ENCODE data around the gene MORC1.
"Not testable (repeated sequence)": the region's sequence is repeated elsewhere in the genome, so short reads cannot be mapped to it uniquely, and the experiment has no call there.

The MORC1 gene

DNA sequence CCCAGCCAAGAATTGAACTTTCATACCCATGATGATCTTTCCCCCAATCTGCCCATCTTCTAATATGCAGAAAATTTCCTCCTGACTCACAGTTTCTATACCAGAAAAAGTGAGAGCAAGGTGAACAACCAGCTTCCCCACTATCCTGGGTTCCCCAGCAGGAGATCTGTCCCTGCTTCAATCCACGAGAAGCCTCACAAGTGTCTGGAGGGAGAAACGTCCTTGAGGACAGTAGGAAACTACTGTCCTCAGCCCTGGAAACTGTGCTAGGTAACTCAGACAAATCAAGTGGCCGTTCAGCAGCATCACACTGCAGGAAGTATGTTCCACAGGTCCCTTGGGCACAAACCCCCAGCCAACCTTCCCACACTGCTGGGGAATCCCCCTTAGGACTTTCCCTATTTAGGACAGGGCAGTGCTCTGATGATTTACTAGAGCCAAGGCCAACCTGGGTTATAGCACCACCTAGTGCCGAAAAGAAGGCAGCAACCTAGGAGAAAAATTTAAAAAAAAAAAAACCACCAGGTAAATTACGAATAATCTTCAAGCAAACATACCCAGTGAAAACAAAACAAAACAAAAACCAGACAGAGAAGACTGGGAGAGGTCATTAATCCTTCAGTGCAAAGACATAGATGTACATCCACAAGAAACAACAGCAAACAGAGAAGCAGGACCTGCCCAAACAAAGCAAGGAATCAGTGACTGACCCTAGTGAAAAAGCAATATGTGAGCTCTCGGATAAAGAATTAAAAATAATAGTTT, 36.0 kb downstream of the MORC1 start:
- 0 out of 2 replicates have a peak overlapping the region, but pooled peaks have one; percentile 2 for H2AFZ ChIP-seq (ENCODE audit: low read length)
- H3K79me2 ChIP-seq (ENCODE audit: insufficient read depth, low read length) = no peaks in the 10 kb centered on the region
- H3F3A ChIP-seq (ENCODE audit: low read depth) = no peaks in the 10 kb centered on the region
- H3K4me2 ChIP-seq (ENCODE audit: low read depth, low read length, poor library complexity, severe bottlenecking) = no peak overlapping the region
- H3K9me2 ChIP-seq (replicated peaks; ENCODE audit: low read depth, low read length) = no peaks in the 10 kb centered on the region
- no peak overlapping the region for H3K4me3 ChIP-seq (ENCODE audit: low read length, poor library complexity, severe bottlenecking)
- no peaks in the 10 kb centered on the region for H3K27me3 ChIP-seq (ENCODE audit: insufficient read depth, low read length, poor library complexity, severe bottlenecking)
- H4K20me1 ChIP-seq (ENCODE audit: insufficient read depth, low read length, poor library complexity, severe bottlenecking) = no peaks in the 10 kb centered on the region
- no peaks in the 10 kb centered on the region for H3K9me3 ChIP-seq (ENCODE audit: insufficient read depth, low read depth, low read length)
- no peaks in the 10 kb centered on the region for H3K36me3 ChIP-seq (ENCODE audit: insufficient read depth, low read length)
- H3K9ac ChIP-seq (ENCODE audit: low read depth, low read length, poor library complexity, severe bottlenecking) = no peak overlapping the region
- TF ChIP-seq EZH2phosphoT487 (IDR thresholded peaks at IDR 0.05; ENCODE audit: borderline replicate concordance) (no peak), CTCF (conservative IDR thresholded peaks at IDR 0.05; ENCODE audit: low read length) (peak; percentile 88)
- H3K4me1 ChIP-seq (ENCODE audit: insufficient read depth, low read length, poor library complexity, severe bottlenecking) = no peaks in the 10 kb centered on the region

GRCh38 chr3:109080090-109080489, 37.8 kb downstream of the MORC1 start:
- not testable (repeated sequence) for H3K9me3 ChIP-seq (ENCODE audit: insufficient read depth, low read depth, low read length); H3K9me2 ChIP-seq (replicated peaks; ENCODE audit: low read depth, low read length); H3F3A ChIP-seq (ENCODE audit: low read depth); H3K36me3 ChIP-seq (ENCODE audit: insufficient read depth, low read length); H3K79me2 ChIP-seq (ENCODE audit: insufficient read depth, low read length); H3K9ac ChIP-seq (ENCODE audit: low read depth, low read length, poor library complexity, severe bottlenecking); H3K4me1 ChIP-seq (ENCODE audit: insufficient read depth, low read length, poor library complexity, severe bottlenecking); H3K27me3 ChIP-seq (ENCODE audit: insufficient read depth, low read length, poor library complexity, severe bottlenecking); H4K20me1 ChIP-seq (ENCODE audit: insufficient read depth, low read length, poor library complexity, severe bottlenecking); H3K4me2 ChIP-seq (ENCODE audit: low read depth, low read length, poor library complexity, severe bottlenecking); H3K4me3 ChIP-seq (ENCODE audit: low read length, poor library complexity, severe bottlenecking); H2AFZ ChIP-seq (ENCODE audit: low read length)

DNA sequence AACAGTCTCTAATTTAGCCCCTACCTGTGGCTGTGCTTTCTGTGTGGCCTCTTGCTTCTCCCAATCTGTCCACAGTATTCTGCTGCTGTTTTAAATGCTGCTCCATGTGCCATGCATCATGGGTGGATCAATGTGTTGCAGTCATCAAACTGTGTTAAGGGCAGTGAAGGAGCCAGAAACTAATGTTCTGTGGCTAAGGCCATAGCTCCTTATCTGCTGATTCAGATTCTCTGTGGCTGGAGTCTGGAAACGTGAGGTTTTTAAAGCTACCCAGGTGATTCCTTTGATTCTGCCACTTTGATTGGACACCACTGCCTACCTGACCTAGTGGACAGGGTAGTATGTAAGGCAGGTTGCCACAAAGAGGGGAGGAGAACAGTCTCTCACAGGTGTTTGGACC, 44.8 kb downstream of the MORC1 start:
- no peaks in the 10 kb centered on the region for H3F3A ChIP-seq (ENCODE audit: low read depth)
- no peaks in the 10 kb centered on the region for H3K9me3 ChIP-seq (ENCODE audit: insufficient read depth, low read depth, low read length)
- H3K9ac ChIP-seq (ENCODE audit: low read depth, low read length, poor library complexity, severe bottlenecking) = no peak overlapping the region
- no peak for TF ChIP-seq CTCF (conservative IDR thresholded peaks at IDR 0.05; ENCODE audit: low read length)
- no peak for TF ChIP-seq EZH2phosphoT487 (IDR thresholded peaks at IDR 0.05; ENCODE audit: borderline replicate concordance)
- H3K79me2 ChIP-seq (ENCODE audit: insufficient read depth, low read length) = no peaks in the 10 kb centered on the region
- no peak overlapping the region for H3K4me2 ChIP-seq (ENCODE audit: low read depth, low read length, poor library complexity, severe bottlenecking)
- peaks cover 18% of the 10 kb centered on the region for H3K4me1 ChIP-seq (ENCODE audit: insufficient read depth, low read length, poor library complexity, severe bottlenecking)
- no peaks in the 10 kb centered on the region for H3K27me3 ChIP-seq (ENCODE audit: insufficient read depth, low read length, poor library complexity, severe bottlenecking)
- peak overlapping the region; percentile 38; the same call in 1 of the 2 replicates for H2AFZ ChIP-seq (ENCODE audit: low read length)
- H3K4me3 ChIP-seq (ENCODE audit: low read length, poor library complexity, severe bottlenecking) = no peak overlapping the region
- no peaks in the 10 kb centered on the region for H3K9me2 ChIP-seq (replicated peaks; ENCODE audit: low read depth, low read length)
- H3K36me3 ChIP-seq (ENCODE audit: insufficient read depth, low read length) = no peaks in the 10 kb centered on the region
- H4K20me1 ChIP-seq (ENCODE audit: insufficient read depth, low read length, poor library complexity, severe bottlenecking) = no peaks in the 10 kb centered on the region

GRCh38 chr3:109072194-109072593, 45.7 kb downstream of the MORC1 start:
- no peaks in the 10 kb centered on the region for H3K36me3 ChIP-seq (ENCODE audit: insufficient read depth, low read length)
- H3K9me2 ChIP-seq (replicated peaks; ENCODE audit: low read depth, low read length) = no peaks in the 10 kb centered on the region
- H2AFZ ChIP-seq (ENCODE audit: low read length) = peak overlapping the region; percentile 38
- no peak overlapping the region for H3K4me3 ChIP-seq (ENCODE audit: low read length, poor library complexity, severe bottlenecking)
- no peaks in the 10 kb centered on the region for H3K27me3 ChIP-seq (ENCODE audit: insufficient read depth, low read length, poor library complexity, severe bottlenecking)
- no peaks in the 10 kb centered on the region for H4K20me1 ChIP-seq (ENCODE audit: insufficient read depth, low read length, poor library complexity, severe bottlenecking)
- no peaks in the 10 kb centered on the region for H3F3A ChIP-seq (ENCODE audit: low read depth)
- TF ChIP-seq EZH2phosphoT487 (IDR thresholded peaks at IDR 0.05; ENCODE audit: borderline replicate concordance) = no peak
- no peak for TF ChIP-seq CTCF (conservative IDR thresholded peaks at IDR 0.05; ENCODE audit: low read length)
- no peak overlapping the region for H3K4me2 ChIP-seq (ENCODE audit: low read depth, low read length, poor library complexity, severe bottlenecking)
- H3K79me2 ChIP-seq (ENCODE audit: insufficient read depth, low read length) = no peaks in the 10 kb centered on the region
- peaks cover 18% of the 10 kb centered on the region for H3K4me1 ChIP-seq (ENCODE audit: insufficient read depth, low read length, poor library complexity, severe bottlenecking)
- no peak overlapping the region for H3K9ac ChIP-seq (ENCODE audit: low read depth, low read length, poor library complexity, severe bottlenecking)
- no peaks in the 10 kb centered on the region for H3K9me3 ChIP-seq (ENCODE audit: insufficient read depth, low read depth, low read length)
